Activated B cell treated with CpG ODN at 0.5 μM for 24 hours (primary cell): ENCODE data around the gene CHIC2. TPM values are rescaled to one million over a fixed set of nuclear protein-coding genes. Genes with fewer than 3 reads are reported as not detected.

Source experiments
- ATAC-seq: fragments of 200-7000 bp; cut with Tn5 transposase; one replicate; pipeline ENCODE4 v1.10.0; 2021; ENCODE audit warnings: low read depth, mild to moderate bottlenecking, moderate library complexity
- CTCF ChIA-PET: fragments of 350-600 bp; sonication (Branson Sonifier 250); formaldehyde crosslinking; loops from one replicate; lab custom pipeline; 2021; ENCODE audit warnings: antibody characterized with exemption; lab: Charles Lee
- POLR2A ChIA-PET: fragments of 350-600 bp; sonication (Branson Sonifier 250); formaldehyde crosslinking; loops from one replicate; lab custom pipeline; 2021; ENCODE audit warnings: antibody characterized with exemption; lab: Charles Lee
- DNase-seq: peaks from one replicate; pipeline ENCODE4 v3.0.0; 2022
- H3K27ac Mint-ChIP-seq: one replicate; pipeline ENCODE4 v1.8.0; 2020; ENCODE audit warnings: mixed read lengths
- H3K27me3 Mint-ChIP-seq: one replicate; pipeline ENCODE4 v1.8.0; 2021; ENCODE audit warnings: mixed read lengths
- H3K36me3 Mint-ChIP-seq: one replicate; pipeline ENCODE4 v1.8.0; 2021; ENCODE audit warnings: low read depth, mixed read lengths
- H3K4me1 Mint-ChIP-seq: one replicate; pipeline ENCODE4 v1.8.0; 2021; ENCODE audit warnings: mixed read lengths
- H3K4me3 Mint-ChIP-seq: one replicate; pipeline ENCODE4 v1.8.0; 2020; ENCODE audit warnings: mild to moderate bottlenecking, mixed read lengths
- H3K9me3 Mint-ChIP-seq: one replicate; pipeline ENCODE4 v1.8.0; 2020; ENCODE audit warnings: mixed read lengths
- CTCF ChIP-seq: fragments of 200-600 bp; IDR thresholded peaks from one replicate; pipeline ENCODE4 v1.8.0; 2022; ENCODE audit warnings: antibody characterized with exemption, mild to moderate bottlenecking
- intact Hi-C: fragments of 100-400 bp; cut with micrococcal nuclease; formaldehyde crosslinking; loops from one replicate; pipeline ENCODE4 v1.15.1; 2024
- total RNA-seq: library from RNA; stranded (reverse); gene quantifications from 2 replicates; pipeline ENCODE4 v1.2.3, GENCODE V29; 2022

CHIC2 gene
- total RNA-seq, 1 donor from 2014 or later = 21.6 TPM

- intact Hi-C loops = loop anchor here (10.0 kb wide), 2 partner anchors 321 to 1201 kb away; partner anchors contain the start of gene RASL11B
- no peak for TF ChIP-seq CTCF
- no peaks in the 10 kb centered on the region for H3K9me3 Mint-ChIP-seq
- ChIA-PET CTCF (no interaction called here), POLR2A (no interaction called here)
- H3K27ac Mint-ChIP-seq = no peak overlapping the region
- peaks cover 35% of the 10 kb centered on the region for H3K4me1 Mint-ChIP-seq
- DNase-seq (no peak), ATAC-seq (no peak)
- peaks cover 9% of the 10 kb centered on the region for H3K36me3 Mint-ChIP-seq
- no peak overlapping the region for H3K4me3 Mint-ChIP-seq
- peaks cover 6% of the 10 kb centered on the region for H3K27me3 Mint-ChIP-seq
These were observed 1.6 kb upstream of the CHIC2 start for GRCh38 chr4:54066088-54066415.

DNA sequence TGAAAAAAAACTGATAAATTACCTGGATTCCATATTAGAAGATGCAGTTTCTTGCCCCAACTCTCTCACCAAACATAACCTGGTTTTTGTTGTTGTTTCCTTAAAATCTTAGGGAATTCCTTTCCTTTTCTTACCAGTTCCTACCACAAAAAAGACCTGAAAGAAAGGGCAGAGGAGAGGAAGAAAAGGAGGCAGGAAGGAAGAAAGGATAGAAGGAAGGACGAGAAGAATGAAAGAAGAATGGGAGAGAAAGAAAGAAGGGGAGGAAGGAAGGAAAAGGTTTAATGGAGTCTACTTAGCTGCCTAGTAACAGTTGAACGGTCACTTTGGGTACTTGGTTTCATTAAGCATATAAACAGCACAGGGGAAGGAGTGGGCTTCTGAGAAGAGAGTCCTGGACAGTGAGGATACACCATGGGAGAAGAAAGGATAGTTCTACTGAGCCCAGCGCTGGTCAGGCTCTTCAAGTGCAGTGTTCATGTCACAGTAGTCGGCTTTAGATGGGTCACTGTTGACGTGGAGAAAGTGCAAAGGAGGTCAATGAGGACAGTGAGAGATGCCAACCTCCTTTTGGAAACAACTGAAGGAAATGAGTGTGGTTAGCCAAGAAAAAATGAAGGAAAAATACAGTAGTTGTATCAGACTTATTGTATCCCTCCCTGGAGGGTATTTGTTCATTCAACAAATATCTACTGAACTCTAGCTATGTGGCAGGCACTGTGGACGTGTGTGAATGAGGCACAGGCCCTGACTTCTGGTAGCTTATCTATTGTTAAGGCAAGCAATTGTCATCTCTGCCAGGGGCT lies 1.1 kb upstream of the CHIC2 start:
- Mint-ChIP-seq H3K27ac (peak overlapping the region; percentile 68), H3K4me1 (peaks cover 39% of the 10 kb centered on the region), H3K9me3 (no peaks in the 10 kb centered on the region), H3K4me3 (peak overlapping the region; percentile 92), H3K36me3 (peaks cover 9% of the 10 kb centered on the region), H3K27me3 (peaks cover 6% of the 10 kb centered on the region)
- DNase-seq = no peak
- ATAC-seq = no peak
- ChIA-PET CTCF (no interaction called here), POLR2A (no interaction called here)
- intact Hi-C loops = loop anchor here (2.0 to 10.0 kb wide), 4 partner anchors 321 to 1353 kb away; partner anchors contain the start of genes RASL11B and SCFD2
- TF ChIP-seq CTCF = no peak

DNA sequence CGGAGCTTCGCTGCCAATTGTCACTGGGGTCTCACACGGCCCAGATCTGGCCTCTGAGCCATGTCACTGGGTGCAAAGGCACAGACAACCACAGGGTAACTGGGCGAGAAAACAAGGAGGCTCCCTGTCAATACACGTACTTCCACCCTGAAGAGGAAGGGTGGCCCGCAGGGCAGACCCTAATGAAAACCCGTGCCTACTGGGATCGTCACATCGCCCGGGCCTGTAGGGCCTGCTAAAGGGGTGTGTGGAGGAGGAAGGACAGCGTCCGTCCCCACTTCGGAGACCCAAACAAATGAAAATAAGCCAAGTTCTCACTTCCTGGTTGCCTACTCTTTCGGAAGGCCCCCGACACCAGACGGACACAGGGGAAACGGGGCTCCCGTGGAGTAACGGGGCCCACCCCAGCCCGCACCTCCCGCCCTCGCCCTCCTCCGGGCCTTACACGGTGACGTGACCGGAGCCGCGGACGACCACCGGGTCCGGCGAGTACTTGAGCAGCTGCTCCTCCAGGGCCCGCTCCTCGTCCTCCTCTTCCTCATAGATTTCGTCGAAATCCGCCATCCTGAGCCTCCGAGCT lies 578 bp downstream of the CHIC2 start:
- DNase-seq = peak; percentile 57
- Mint-ChIP-seq H3K4me3 (peak overlapping the region; percentile 92), H3K4me1 (peaks cover 49% of the 10 kb centered on the region), H3K27me3 (peaks cover 3% of the 10 kb centered on the region), H3K9me3 (no peaks in the 10 kb centered on the region), H3K27ac (peak overlapping the region; percentile 87), H3K36me3 (peaks cover 15% of the 10 kb centered on the region)
- POLR2A ChIA-PET = interaction anchor here (0.7 kb wide), 1 partner anchor 1341 kb away, joined by 3 read pairs; no protein-coding TSS in a partner anchor
- peak; percentile 33 for ATAC-seq
- intact Hi-C loops = loop anchor here (1.0 to 10.0 kb wide), 8 partner anchors 27 to 1883 kb away; partner anchors contain the start of genes CEP135, EXOC1, RASL11B and SCFD2
- no peak for TF ChIP-seq CTCF
- CTCF ChIA-PET = no interaction called here

DNA sequence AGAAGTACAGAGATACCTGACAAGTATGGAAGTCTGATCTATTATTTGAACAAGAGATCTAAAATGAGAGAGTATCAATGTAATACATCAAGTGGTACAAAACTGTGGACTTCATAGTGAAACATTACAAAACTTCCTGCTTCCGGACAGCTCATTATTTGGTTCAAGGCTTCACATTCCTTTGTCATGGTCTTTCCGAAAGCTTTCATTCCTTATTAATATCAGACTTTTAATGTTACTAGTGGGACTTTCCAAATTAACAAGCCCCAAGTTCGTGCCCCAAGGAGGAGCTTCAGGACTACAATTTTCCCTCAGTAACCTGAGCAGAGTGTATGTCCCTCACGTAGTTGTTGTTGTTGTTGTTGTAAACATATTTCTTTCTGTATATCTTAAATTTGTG lies 1.2 kb downstream of the CHIC2 start:
- DNase-seq (no peak), ATAC-seq (no peak)
- ChIA-PET CTCF (no interaction called here), POLR2A (no interaction called here)
- Mint-ChIP-seq H3K4me3 (peak overlapping the region; percentile 92), H3K9me3 (no peaks in the 10 kb centered on the region), H3K36me3 (peaks cover 15% of the 10 kb centered on the region), H3K4me1 (peaks cover 52% of the 10 kb centered on the region), H3K27ac (peak overlapping the region; percentile 87), H3K27me3 (no peaks in the 10 kb centered on the region)
- intact Hi-C loops = loop anchor here (5.0 to 10.0 kb wide), 4 partner anchors 318 to 1884 kb away; partner anchors contain the start of genes CEP135, EXOC1 and RASL11B
- no peak for TF ChIP-seq CTCF

GRCh38 chr4:54062392-54062791 lies 2.0 kb downstream of the CHIC2 start:
- POLR2A ChIA-PET = no interaction called here
- peak overlapping the region; percentile 50 for H3K4me3 Mint-ChIP-seq
- TF ChIP-seq CTCF = no peak
- CTCF ChIA-PET = no interaction called here
- no peaks in the 10 kb centered on the region for H3K27me3 Mint-ChIP-seq
- no peak for ATAC-seq
- H3K27ac Mint-ChIP-seq = no peak overlapping the region
- intact Hi-C loops = loop anchor here (5.0 to 10.0 kb wide), 4 partner anchors 318 to 1885 kb away; partner anchors contain the start of genes CEP135, EXOC1 and RASL11B
- peaks cover 61% of the 10 kb centered on the region for H3K4me1 Mint-ChIP-seq
- no peaks in the 10 kb centered on the region for H3K9me3 Mint-ChIP-seq
- DNase-seq = no peak
- H3K36me3 Mint-ChIP-seq = peaks cover 15% of the 10 kb centered on the region
